Left ventricle myocardium inferior (tissue), 1 donor: ENCODE data around the gene CDH24. TPM values are rescaled to one million over a fixed set of nuclear protein-coding genes. Genes with fewer than 3 reads are reported as not detected.

ENCODE experiments used
- DNase-seq: peaks from one replicate; pipeline ENCODE4 v3.0.0-alpha.2; 2020
- H3K27ac ChIP-seq: fragments of 200-600 bp; replicated peaks from 2 replicates; pipeline ENCODE4 v1.8.0; 2021
- H3K27me3 ChIP-seq: fragments of 200-600 bp; 2 replicates; pipeline ENCODE4 v1.8.0; 2021; ENCODE audit warnings: low read depth
- H3K36me3 ChIP-seq: fragments of 200-600 bp; 2 replicates; pipeline ENCODE4 v1.8.0; 2021
- H3K4me1 ChIP-seq: fragments of 200-600 bp; 2 replicates; pipeline ENCODE4 v1.8.0; 2021
- H3K4me3 ChIP-seq: fragments of 200-600 bp; 2 replicates; pipeline ENCODE4 v1.8.0; 2021; ENCODE audit warnings: mild to moderate bottlenecking, moderate library complexity
- H3K9me3 ChIP-seq: fragments of 200-600 bp; replicated peaks from 2 replicates; pipeline ENCODE4 v1.8.0; 2021
- intact Hi-C: fragments of 100-400 bp; cut with micrococcal nuclease; formaldehyde crosslinking; loops from one replicate; pipeline ENCODE4 v1.11.0; 2022
- total RNA-seq: library from RNA; stranded (reverse); fragmentation: NEBNext Ultra II Directional; extraction: Animal tissue kit (Norgen Biotek cat#: 25700); gene quantifications from one replicate; pipeline ENCODE4 v1.2.1, GENCODE V29; 2021
- TF ChIP-seq, protein P1 (sequence below): fragments of 200-600 bp; IDR thresholded peaks from 2 replicates; pipeline ENCODE4 v1.8.0; 2021; ENCODE audit warnings: antibody characterized with exemption, mild to moderate bottlenecking, borderline replicate concordance
- donor health status: DM: no; HTN: yes; CAD: no; lungs with severe emphysema.

Gene CDH24
- total RNA-seq, 1 donor from 2014 or later = 2.1 TPM

DNA sequence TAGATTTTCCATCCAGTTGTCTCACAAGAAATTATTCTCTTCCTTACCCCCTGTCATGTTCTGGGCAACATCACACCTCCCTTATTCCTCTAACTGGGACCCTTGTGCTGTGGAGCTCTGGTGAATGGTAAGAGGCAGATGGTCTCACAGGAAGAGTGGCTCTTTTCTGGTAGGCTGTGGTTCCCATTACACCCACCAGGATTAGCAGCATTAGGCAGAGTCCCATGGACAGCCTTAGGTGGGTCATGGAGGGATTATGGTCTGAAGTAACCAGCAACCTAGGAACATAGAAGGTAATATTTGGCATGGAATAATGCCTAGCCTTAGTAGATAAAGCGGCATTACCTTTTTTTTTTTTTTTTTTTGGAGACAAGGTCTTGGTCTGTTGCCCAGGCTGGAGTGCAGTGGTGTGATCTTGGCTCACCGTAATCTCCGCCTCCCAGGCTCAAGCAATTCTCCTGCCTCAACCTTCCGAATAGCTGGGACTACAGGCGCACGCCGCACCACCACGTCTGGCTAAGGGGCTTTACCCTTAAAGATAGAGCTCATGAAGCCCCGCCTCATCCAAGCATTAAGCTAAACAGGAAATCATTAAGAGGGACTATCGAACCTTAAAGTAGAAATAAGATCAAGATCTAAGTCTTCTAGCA, 42.0 kb upstream of the CDH24 start:
- TF ChIP-seq, protein P1, sequence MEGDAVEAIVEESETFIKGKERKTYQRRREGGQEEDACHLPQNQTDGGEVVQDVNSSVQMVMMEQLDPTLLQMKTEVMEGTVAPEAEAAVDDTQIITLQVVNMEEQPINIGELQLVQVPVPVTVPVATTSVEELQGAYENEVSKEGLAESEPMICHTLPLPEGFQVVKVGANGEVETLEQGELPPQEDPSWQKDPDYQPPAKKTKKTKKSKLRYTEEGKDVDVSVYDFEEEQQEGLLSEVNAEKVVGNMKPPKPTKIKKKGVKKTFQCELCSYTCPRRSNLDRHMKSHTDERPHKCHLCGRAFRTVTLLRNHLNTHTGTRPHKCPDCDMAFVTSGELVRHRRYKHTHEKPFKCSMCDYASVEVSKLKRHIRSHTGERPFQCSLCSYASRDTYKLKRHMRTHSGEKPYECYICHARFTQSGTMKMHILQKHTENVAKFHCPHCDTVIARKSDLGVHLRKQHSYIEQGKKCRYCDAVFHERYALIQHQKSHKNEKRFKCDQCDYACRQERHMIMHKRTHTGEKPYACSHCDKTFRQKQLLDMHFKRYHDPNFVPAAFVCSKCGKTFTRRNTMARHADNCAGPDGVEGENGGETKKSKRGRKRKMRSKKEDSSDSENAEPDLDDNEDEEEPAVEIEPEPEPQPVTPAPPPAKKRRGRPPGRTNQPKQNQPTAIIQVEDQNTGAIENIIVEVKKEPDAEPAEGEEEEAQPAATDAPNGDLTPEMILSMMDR = peak; percentile 11

DNA sequence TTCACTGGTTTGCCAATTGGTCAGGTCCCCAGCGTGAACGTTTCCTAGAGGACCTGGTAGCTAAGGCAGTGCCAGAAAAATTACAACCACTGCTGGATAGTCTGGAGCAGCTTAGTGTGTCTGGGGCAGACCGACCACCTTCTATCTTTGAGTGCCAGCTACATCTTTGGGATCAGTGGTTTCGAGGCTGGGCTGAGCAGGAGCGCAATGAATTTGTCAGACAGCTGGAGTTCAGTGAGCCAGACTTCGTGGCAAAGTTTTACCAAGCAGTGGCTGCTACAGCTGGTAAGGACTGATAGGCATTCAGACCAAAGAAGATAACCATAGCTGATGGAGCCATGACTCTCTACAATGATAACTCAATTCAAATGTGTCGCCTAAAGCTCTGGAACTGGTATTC, 40.5 kb upstream of the CDH24 start:
- DNase-seq = no peak
- peaks cover 62% of the 10 kb centered on the region for H3K4me1 ChIP-seq
- TF ChIP-seq, protein P1 = no peak
- no peak overlapping the region for H3K27ac ChIP-seq
- no peak overlapping the region for H3K4me3 ChIP-seq
- intact Hi-C loops = no loop called here
- H3K9me3 ChIP-seq = no peaks in the 10 kb centered on the region
- H3K27me3 ChIP-seq = no peaks in the 10 kb centered on the region
- H3K36me3 ChIP-seq = peaks cover 20% of the 10 kb centered on the region

More for the DNA sequence above, 42.0 kb upstream of the CDH24 start:
- Histone ChIP-seq H3K9me3 (no peaks in the 10 kb centered on the region), H3K4me3 (no peak overlapping the region), H3K36me3 (peaks cover 14% of the 10 kb centered on the region), H3K27me3 (no peaks in the 10 kb centered on the region), H3K4me1 (peaks cover 47% of the 10 kb centered on the region), H3K27ac (no peak overlapping the region)
- intact Hi-C loops = no loop called here
- DNase-seq = no peak

GRCh38 chr14:23095196-23096108, 38.1 kb upstream of the CDH24 start, which contains the start of gene C14orf119:
C14orf119 (plus strand) TSS chr14:23095505; CDS start chr14:23097659, 2,154 bp downstream.
- intact Hi-C loops = no loop called here
- no peaks in the 10 kb centered on the region for H3K27me3 ChIP-seq
- peak within 1 kb of the TSS; percentile 90 for H3K4me3 ChIP-seq
- H3K9me3 ChIP-seq = no peaks in the 10 kb centered on the region
- DNase-seq = peak; percentile 100
- H3K36me3 ChIP-seq = peaks cover 43% of the 10 kb centered on the region
- H3K27ac ChIP-seq = peak within 1 kb of the TSS; percentile 97
- peaks cover 79% of the 10 kb centered on the region for H3K4me1 ChIP-seq
- TF ChIP-seq, protein P1 = no peak

DNA sequence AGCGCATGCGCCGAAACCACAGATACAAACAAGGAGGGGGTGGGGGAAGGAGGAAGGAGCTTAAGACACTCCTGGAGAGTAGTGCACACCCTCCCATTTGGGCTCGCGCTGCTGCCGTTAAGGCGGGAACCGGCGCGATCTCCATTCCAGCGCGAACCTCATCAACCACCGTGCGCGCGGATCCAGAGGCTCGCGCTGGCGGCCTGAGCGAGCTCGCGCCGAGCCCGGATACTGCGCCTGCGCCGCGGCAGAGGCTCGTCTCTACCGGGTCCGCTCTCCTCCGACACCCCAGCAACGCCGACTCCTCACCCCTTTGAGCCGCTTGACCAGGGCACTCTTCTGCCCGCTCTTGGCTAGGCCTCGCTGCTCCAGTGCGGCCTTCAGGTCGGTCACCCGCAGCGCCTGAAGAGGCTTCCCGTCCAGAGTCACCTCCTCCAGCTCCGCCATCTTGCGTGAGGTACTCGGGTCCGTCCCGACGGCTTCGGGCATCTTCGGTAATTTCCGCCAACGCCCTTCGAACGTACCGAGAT, 37.4 kb upstream of the CDH24 start, which contains the start of gene ACIN1:
Gene ACIN1, minus strand, starts transcription at position 471 of the 530 bp plus-strand sequence. Its CDS starts 24 bp downstream, at position 447.
- Histone ChIP-seq H3K4me3 (peak within 1 kb of the TSS; percentile 90), H3K27ac (peak within 1 kb of the TSS; percentile 97), H3K9me3 (no peaks in the 10 kb centered on the region), H3K4me1 (peaks cover 83% of the 10 kb centered on the region), H3K36me3 (peaks cover 50% of the 10 kb centered on the region), H3K27me3 (no peaks in the 10 kb centered on the region)
- intact Hi-C loops = no loop called here
- no peak for DNase-seq
- TF ChIP-seq, protein P1 = no peak

DNA sequence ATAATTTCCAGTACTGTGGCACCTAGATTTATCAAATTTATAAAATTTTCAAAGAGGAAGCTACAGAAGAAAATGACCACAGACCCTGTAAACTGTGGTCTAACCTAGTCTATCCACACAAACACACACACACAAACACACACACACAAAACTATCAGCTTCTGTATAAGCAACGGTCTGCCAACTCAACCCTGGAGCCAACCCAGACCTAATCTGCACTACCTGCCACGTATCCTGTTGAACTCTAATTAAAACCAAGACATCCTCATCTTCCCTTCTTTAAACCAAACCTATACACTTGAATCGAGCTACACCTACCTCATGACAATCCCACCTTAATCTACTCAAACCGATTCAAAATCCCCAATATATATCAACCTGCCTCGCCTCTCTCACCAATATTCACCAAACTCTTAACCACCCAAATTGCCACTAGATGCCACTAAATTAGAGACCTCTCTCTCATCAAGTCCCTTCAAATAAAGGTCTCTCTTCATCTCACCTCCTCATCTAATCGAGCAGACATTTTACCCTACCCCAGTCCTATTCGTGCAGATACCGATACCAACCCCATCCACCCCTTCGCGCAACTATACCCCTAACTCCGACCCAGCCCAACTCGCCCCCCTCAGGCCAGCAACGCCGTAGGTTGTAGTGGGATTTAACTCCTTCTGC, 36.8 kb upstream of the CDH24 start:
- Histone ChIP-seq H3K9me3 (no peaks in the 10 kb centered on the region), H3K36me3 (peaks cover 56% of the 10 kb centered on the region), H3K27ac (peak overlapping the region; percentile 97), H3K27me3 (no peaks in the 10 kb centered on the region), H3K4me3 (peak overlapping the region; percentile 90), H3K4me1 (peaks cover 79% of the 10 kb centered on the region)
- no peak for DNase-seq
- intact Hi-C loops = no loop called here
- TF ChIP-seq, protein P1 = peak; percentile 25
